ENCODE results near the gene KDM2A. TPM values are rescaled to one million over a fixed set of nuclear protein-coding genes. Genes with fewer than 3 reads are reported as not detected.
A peak's percentile ranks its signal among the peaks of the same experiment; 100 is the strongest.
"Not testable (repeated sequence)": the region's sequence is repeated elsewhere in the genome, so short reads cannot be mapped to it uniquely, and the experiment has no call there.

KDM2A gene
- total and polyA plus RNA-seq, 2 donors, result 27.4 to 42.0 TPM

DNA sequence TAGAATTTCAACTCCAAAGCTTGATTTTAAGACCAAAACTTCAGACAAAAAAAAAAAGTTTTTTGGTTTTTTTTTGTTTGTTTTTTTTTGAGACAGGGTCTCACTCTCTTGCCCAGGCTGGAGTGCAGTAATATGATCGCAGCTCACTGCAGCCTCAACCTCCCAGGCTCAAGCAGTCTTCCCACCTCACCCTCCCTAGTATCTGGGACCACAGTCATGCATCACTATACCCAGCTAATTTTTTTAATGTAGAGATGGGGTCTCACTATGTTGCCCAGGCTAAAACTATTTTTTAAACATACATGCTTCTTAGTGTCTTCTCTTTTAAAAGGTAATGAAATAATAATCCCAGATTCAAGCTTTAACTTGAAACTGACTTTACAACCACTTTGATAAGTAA lies 111.8 kb downstream of the KDM2A start:
- no peaks in the 10 kb centered on the region for H3K4me1 ChIP-seq (ENCODE audit: control insufficient read depth in 2 of 2, insufficient read depth in 2 of 2, low read length in 2 of 2)
- 100% methylated on average over 1 of the region's 1 CpG for WGBS
- DNase-seq (ENCODE audit: low read depth in 6 of 9, low spot score in 9 of 9), result no peak
- H3K27ac ChIP-seq (ENCODE audit: low read depth in 1 of 2, low read length in 1 of 2), result no peak overlapping the region
- H3K27me3 ChIP-seq (ENCODE audit: control insufficient read depth in 2 of 2, insufficient read depth in 1 of 2, low read length in 1 of 2), result no peaks in the 10 kb centered on the region
- H3K4me3 ChIP-seq (ENCODE audit: low read length in 2 of 2), result no peak overlapping the region
- H3K9me3 ChIP-seq (ENCODE audit: control insufficient read depth in 2 of 2, insufficient read depth in 1 of 2, low read length in 1 of 2), result no peaks in the 10 kb centered on the region
- peaks cover 36 to 59% of the 10 kb centered on the region in 2 donors for H3K36me3 ChIP-seq (ENCODE audit: control insufficient read depth in 2 of 2, insufficient read depth in 2 of 2, low read length in 1 of 2)

DNA sequence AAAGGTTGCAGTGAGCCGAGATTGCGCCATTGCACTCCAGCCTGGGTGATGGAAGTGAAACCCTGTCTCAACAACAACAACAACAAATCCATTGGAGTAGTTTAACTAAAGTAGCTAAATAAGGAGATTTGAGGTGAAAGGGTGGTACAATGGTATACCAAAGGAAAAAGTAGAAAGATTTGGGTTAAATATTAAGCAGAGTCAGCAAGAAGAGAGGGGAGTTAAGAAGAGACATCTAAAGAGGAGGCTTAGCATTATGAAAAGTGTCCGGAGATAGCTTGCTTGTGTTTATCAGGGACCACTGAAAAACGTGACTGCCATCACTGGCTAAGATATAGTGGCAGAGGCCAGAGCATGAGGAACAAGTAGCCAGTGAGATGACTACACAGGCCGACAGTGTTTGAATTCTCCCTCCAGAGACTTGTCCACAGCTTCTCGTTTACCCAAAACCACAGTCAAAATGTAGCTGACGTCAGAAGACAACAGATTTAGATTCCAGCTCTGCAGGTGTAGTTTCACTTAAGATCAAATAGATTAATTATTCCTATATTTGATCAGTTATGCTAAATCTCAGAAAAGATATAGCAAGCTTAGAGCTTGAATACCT lies 114.6 kb downstream of the KDM2A start:
- Histone ChIP-seq H3K27me3 (ENCODE audit: control insufficient read depth in 2 of 2, insufficient read depth in 1 of 2, low read length in 1 of 2) (no peaks in the 10 kb centered on the region), H3K4me1 (ENCODE audit: control insufficient read depth in 2 of 2, insufficient read depth in 2 of 2, low read length in 2 of 2) (peaks cover 0 to 5% of the 10 kb centered on the region in 2 donors), H3K36me3 (ENCODE audit: control insufficient read depth in 2 of 2, insufficient read depth in 2 of 2, low read length in 1 of 2) (peaks cover 21 to 45% of the 10 kb centered on the region in 2 donors), H3K27ac (ENCODE audit: low read depth in 1 of 2, low read length in 1 of 2) (no peak overlapping the region), H3K9me3 (ENCODE audit: control insufficient read depth in 2 of 2, insufficient read depth in 1 of 2, low read length in 1 of 2) (no peaks in the 10 kb centered on the region), H3K4me3 (ENCODE audit: low read length in 2 of 2) (no peak overlapping the region)
- WGBS, result 91% methylated on average over 7 of the region's 7 CpGs
- DNase-seq (ENCODE audit: low read depth in 6 of 9, low spot score in 9 of 9), result no peak

DNA sequence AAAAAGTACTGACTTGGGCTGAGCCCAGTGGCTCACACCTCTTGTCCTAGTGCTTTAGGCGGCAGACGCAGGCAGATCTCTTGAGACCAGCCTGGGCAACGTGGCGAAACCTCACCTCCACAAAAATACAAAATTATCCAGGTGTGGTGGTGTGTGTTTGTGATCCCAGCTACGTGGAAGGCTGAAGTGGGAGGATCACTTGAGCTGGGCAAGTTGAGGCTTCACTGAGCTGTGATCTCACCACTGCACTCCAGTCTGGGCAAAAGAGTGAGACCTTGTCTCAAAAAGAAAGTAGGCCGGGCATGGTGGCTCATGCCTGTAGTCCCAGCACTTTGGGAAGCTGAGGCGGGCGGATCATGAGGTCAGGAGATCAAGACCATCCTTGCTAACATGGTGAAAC lies 115.5 kb downstream of the KDM2A start:
- not testable (repeated sequence) for DNase-seq (ENCODE audit: low read depth in 6 of 9, low spot score in 9 of 9); H3K4me3 ChIP-seq (ENCODE audit: low read length in 2 of 2); H3K27me3 ChIP-seq (ENCODE audit: control insufficient read depth in 2 of 2, insufficient read depth in 1 of 2, low read length in 1 of 2); H3K9me3 ChIP-seq (ENCODE audit: control insufficient read depth in 2 of 2, insufficient read depth in 1 of 2, low read length in 1 of 2); H3K27ac ChIP-seq (ENCODE audit: low read depth in 1 of 2, low read length in 1 of 2)
- Histone ChIP-seq H3K36me3 (ENCODE audit: control insufficient read depth in 2 of 2, insufficient read depth in 2 of 2, low read length in 1 of 2) (peaks cover 19 to 36% of the 10 kb centered on the region in 2 donors), H3K4me1 (ENCODE audit: control insufficient read depth in 2 of 2, insufficient read depth in 2 of 2, low read length in 2 of 2) (peaks cover 8 to 13% of the 10 kb centered on the region in 2 donors)
- WGBS, result 97% methylated on average over 8 of the region's 8 CpGs

DNA sequence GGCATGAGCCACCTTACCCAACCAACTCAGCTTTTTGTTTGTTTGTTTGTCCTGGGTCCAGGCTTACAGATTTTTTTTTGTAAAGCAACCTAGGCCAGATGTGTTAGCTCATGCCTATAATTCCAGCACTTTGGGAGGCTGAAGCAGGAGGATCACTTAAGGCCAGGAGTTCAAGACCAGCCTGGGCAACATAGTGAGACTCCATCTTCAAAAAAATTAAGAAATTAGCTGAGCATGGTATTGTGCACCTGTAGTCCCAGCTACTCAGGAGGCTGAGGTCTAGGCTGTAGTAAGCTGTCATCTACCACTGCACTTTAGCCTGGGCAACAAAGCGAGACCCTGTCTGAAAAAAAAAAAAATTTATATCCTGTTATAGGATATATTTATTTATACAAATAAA lies 118.5 kb downstream of the KDM2A start:
- Histone ChIP-seq H3K9me3 (ENCODE audit: control insufficient read depth in 2 of 2, insufficient read depth in 1 of 2, low read length in 1 of 2) (no peaks in the 10 kb centered on the region), H3K4me1 (ENCODE audit: control insufficient read depth in 2 of 2, insufficient read depth in 2 of 2, low read length in 2 of 2) (peaks cover 20 to 36% of the 10 kb centered on the region in 2 donors), H3K4me3 (ENCODE audit: low read length in 2 of 2) (no peak overlapping the region), H3K36me3 (ENCODE audit: control insufficient read depth in 2 of 2, insufficient read depth in 2 of 2, low read length in 1 of 2) (peaks cover 6 to 18% of the 10 kb centered on the region in 2 donors), H3K27ac (ENCODE audit: low read depth in 1 of 2, low read length in 1 of 2) (no peak overlapping the region), H3K27me3 (ENCODE audit: control insufficient read depth in 2 of 2, insufficient read depth in 1 of 2, low read length in 1 of 2) (no peaks in the 10 kb centered on the region)
- 100% methylated on average over 1 of the region's 1 CpG for WGBS
- DNase-seq (ENCODE audit: low read depth in 6 of 9, low spot score in 9 of 9), result no peak

DNA sequence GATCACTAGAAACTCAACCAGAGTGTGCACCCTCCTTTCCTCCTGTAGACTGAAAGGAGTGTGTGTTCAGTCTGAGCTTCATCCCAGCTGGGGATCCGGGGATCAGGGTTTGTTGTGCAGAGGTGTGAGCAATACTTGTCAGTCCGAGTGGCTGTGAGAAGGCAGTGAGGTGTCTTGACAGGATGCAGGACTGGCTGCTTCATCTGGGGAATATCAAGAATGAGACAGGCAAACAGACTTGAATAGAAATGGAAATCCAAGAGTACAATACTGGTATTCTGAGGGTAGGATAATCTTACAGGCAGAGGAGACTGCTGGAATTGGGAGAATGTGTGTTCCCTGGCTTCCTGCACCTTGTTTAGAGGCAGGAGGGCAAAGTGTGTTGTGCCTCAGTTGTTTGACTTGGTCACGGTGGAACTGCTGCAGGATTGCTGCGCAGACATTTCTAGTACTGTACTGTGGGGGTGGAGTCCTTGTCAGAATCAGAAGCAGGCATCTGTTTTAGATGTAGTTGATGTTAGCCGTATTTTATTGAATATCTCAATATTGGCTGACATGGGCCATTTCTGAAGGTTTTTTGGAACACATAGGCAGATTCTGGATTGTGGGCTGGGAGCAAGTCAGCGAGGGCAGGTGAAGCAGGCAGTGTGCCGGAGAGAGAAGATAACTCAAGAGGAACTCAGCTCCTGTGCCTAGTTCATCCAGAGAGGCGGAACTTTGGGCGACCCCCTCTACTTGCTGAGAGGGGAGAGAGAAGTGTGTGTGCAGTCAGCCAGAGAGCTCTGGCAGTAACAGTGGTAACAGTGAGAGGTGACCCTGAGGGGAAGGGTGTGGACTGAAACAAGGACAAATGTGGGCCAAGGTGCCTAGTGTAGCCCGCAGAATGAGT lies 120.1 kb downstream of the KDM2A start:
- Histone ChIP-seq H3K4me3 (ENCODE audit: low read length in 2 of 2) (peak overlapping the region; percentile 10 to 18), H3K4me1 (ENCODE audit: control insufficient read depth in 2 of 2, insufficient read depth in 2 of 2, low read length in 2 of 2) (peaks cover 20 to 38% of the 10 kb centered on the region in 2 donors), H3K27ac (ENCODE audit: low read depth in 1 of 2, low read length in 1 of 2) (peak overlapping the region; percentile 80 to 92), H3K9me3 (ENCODE audit: control insufficient read depth in 2 of 2, insufficient read depth in 1 of 2, low read length in 1 of 2) (no peaks in the 10 kb centered on the region), H3K36me3 (ENCODE audit: control insufficient read depth in 2 of 2, insufficient read depth in 2 of 2, low read length in 1 of 2) (peaks cover 6 to 26% of the 10 kb centered on the region in 2 donors), H3K27me3 (ENCODE audit: control insufficient read depth in 2 of 2, insufficient read depth in 1 of 2, low read length in 1 of 2) (no peaks in the 10 kb centered on the region)
- no peak for DNase-seq (ENCODE audit: low read depth in 6 of 9, low spot score in 9 of 9)
- WGBS, result 30% methylated on average over 10 of the region's 10 CpGs

DNA sequence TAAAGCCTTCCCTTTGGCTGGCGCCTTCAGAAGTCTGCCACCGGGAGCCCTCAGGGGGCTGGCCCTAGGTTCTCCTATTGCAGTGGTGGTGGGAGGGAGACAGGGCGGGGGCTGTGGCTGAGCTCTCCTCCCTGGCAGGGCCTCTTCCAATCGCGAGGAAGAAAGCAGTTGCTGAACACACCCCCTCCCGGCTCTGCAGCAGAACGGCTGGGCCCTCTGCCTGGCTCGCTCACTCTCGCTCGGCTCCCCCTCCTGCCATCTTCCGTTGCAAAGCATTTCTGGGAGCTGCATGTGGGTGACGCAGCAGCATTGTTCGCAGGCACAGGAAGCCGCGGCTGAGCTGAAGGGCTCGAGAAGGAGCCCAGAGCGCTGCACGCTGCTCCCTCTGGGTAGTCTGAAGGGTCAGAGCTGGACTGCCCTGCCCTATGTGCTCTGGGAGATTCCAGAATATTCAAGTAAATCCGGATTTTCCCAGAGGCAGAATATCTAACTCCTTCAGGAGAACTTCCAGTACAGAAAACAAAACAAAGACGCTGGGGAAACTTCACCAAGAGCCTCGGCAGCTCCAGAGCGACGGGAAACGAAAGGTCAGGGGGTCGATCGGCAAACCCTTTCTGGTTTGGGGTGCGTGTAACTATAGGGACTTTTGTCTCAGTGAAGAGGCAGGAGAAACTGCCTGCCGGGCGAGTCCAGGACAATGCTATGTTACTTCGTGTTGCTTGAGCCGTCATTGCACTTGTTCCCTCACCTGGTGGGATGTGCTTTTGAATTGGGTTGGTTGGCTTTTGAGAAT lies 120.9 kb downstream of the KDM2A start:
- no peaks in the 10 kb centered on the region for H3K9me3 ChIP-seq (ENCODE audit: control insufficient read depth in 2 of 2, insufficient read depth in 1 of 2, low read length in 1 of 2)
- no peaks in the 10 kb centered on the region for H3K27me3 ChIP-seq (ENCODE audit: control insufficient read depth in 2 of 2, insufficient read depth in 1 of 2, low read length in 1 of 2)
- H3K4me3 ChIP-seq (ENCODE audit: low read length in 2 of 2), result peak overlapping the region; percentile 67 to 73
- H3K4me1 ChIP-seq (ENCODE audit: control insufficient read depth in 2 of 2, insufficient read depth in 2 of 2, low read length in 2 of 2), result peaks cover 20 to 38% of the 10 kb centered on the region in 2 donors
- peaks cover 10 to 32% of the 10 kb centered on the region in 2 donors for H3K36me3 ChIP-seq (ENCODE audit: control insufficient read depth in 2 of 2, insufficient read depth in 2 of 2, low read length in 1 of 2)
- H3K27ac ChIP-seq (ENCODE audit: low read depth in 1 of 2, low read length in 1 of 2), result peak overlapping the region; percentile 92
- peak; percentile 79 to 98 (median 95) for DNase-seq (ENCODE audit: low read depth in 6 of 9, low spot score in 9 of 9)
- WGBS, result under 1% methylated on average over 31 of the region's 31 CpGs

DNA sequence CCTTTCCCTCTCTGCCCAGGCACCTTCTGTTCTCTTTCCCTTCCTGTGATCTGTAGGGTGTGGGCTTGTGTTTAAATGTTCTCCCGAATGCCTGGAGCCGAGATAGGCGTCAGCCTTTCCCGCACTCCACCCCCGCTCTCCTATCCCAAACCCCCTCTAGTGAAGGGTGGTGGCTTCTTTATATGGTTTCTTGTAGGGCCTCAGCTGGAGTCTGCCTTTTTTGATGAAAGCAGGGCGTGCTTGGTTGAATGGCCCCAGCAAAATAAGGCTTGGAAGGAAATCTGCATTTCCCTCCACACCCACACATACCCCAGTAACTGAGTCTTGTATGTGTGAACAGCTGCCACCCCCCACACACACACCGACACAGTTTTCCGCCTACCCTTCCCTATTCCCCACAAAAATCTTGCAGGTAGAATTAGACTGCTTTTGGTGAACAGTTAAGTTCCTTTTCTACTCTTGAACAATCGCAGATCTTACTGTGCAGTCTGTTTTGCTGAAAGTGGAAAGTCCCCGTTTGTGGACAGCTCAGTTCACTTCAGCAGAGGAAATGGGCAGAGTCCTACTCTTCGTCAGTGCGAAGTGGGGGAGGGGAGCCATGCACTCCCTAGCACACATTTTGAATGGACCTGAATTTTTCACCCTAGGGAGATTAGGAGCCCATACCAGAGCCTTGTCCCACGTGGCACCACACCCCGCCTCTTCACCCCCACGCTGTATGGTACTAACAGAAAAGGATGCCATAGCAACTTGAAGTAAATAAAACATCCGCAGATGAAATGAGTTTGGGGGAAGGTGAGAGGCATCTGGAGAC lies 121.7 kb downstream of the KDM2A start:
- Histone ChIP-seq H3K36me3 (ENCODE audit: control insufficient read depth in 2 of 2, insufficient read depth in 2 of 2, low read length in 1 of 2) (peaks cover 17 to 40% of the 10 kb centered on the region in 2 donors), H3K9me3 (ENCODE audit: control insufficient read depth in 2 of 2, insufficient read depth in 1 of 2, low read length in 1 of 2) (no peaks in the 10 kb centered on the region), H3K4me3 (ENCODE audit: low read length in 2 of 2) (peak overlapping the region; percentile 67 to 73), H3K27me3 (ENCODE audit: control insufficient read depth in 2 of 2, insufficient read depth in 1 of 2, low read length in 1 of 2) (no peaks in the 10 kb centered on the region), H3K27ac (ENCODE audit: low read depth in 1 of 2, low read length in 1 of 2) (peak overlapping the region; percentile 92), H3K4me1 (ENCODE audit: control insufficient read depth in 2 of 2, insufficient read depth in 2 of 2, low read length in 2 of 2) (peaks cover 20 to 38% of the 10 kb centered on the region in 2 donors)
- WGBS, result under 1% methylated on average over 16 of the region's 16 CpGs
- DNase-seq (ENCODE audit: low read depth in 6 of 9, low spot score in 9 of 9), result peak in 4 of 9 donors; percentile 56 to 73 (median 64)

DNA sequence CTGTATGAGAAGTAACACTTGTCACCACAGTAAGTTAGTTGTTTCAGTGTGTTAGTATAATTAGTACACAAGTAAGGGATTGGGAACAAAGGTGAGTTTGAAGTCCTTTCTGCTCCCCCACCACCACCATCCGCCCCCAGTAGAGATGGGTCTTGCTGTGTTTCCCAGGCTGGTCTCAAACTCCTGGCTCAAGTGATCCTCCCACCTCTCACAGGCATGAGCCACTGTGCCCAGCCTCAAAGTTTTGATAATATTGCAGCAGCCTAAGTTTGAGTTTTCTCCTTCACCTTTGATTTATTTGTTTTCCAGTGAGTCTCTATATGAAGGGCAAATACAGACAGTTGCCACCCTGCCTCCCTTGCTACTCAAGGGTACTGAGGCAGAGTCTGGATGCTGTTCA lies 123.5 kb downstream of the KDM2A start:
- Histone ChIP-seq H3K4me1 (ENCODE audit: control insufficient read depth in 2 of 2, insufficient read depth in 2 of 2, low read length in 2 of 2) (peaks cover 20 to 38% of the 10 kb centered on the region in 2 donors), H3K27me3 (ENCODE audit: control insufficient read depth in 2 of 2, insufficient read depth in 1 of 2, low read length in 1 of 2) (no peaks in the 10 kb centered on the region), H3K4me3 (ENCODE audit: low read length in 2 of 2) (no peak overlapping the region), H3K36me3 (ENCODE audit: control insufficient read depth in 2 of 2, insufficient read depth in 2 of 2, low read length in 1 of 2) (peaks cover 31 to 53% of the 10 kb centered on the region in 2 donors), H3K9me3 (ENCODE audit: control insufficient read depth in 2 of 2, insufficient read depth in 1 of 2, low read length in 1 of 2) (no peaks in the 10 kb centered on the region), H3K27ac (ENCODE audit: low read depth in 1 of 2, low read length in 1 of 2) (no peak overlapping the region)
- no peak for DNase-seq (ENCODE audit: low read depth in 6 of 9, low spot score in 9 of 9)
- 94% methylated on average over 1 of the region's 1 CpG for WGBS

All from thymus (tissue), 11 donors.